H9 (cell line): ENCODE data around the gene FLVCR1. TPM values are rescaled to one million over a fixed set of nuclear protein-coding genes. Genes with fewer than 3 reads are reported as not detected.

ENCODE experiments used
- DNase-seq: peaks from one replicate; pipeline ENCODE4 v3.0.0-alpha.2; 2017
- H2AFZ ChIP-seq: one replicate; pipeline ENCODE4 v1.6.1; 2013; ENCODE audit warnings: mild to moderate bottlenecking, low read length, control low read depth, moderate library complexity
- H2AK5ac ChIP-seq: 2 replicates; pipeline ENCODE4 v1.6.1; 2013; ENCODE audit warnings: low read length, control low read depth, mixed read lengths; ENCODE audit not compliant: insufficient read length
- H2BK120ac ChIP-seq: one replicate; pipeline ENCODE4 v1.6.1; 2013; ENCODE audit warnings: low read depth, mild to moderate bottlenecking, low read length, control low read depth, inconsistent platforms; ENCODE audit not compliant: poor library complexity, severe bottlenecking
- H2BK12ac ChIP-seq: 2 replicates; pipeline ENCODE4 v1.6.1; 2013; ENCODE audit warnings: low read length, control low read depth, mixed read lengths, low read depth; ENCODE audit not compliant: insufficient read length
- H2BK15ac ChIP-seq: 2 replicates; pipeline ENCODE4 v1.6.1; 2013; ENCODE audit warnings: low read depth, low read length, control low read depth
- H2BK20ac ChIP-seq: one replicate; pipeline ENCODE4 v1.6.1; 2013; ENCODE audit warnings: low read depth, mild to moderate bottlenecking, low read length, control low read depth, inconsistent platforms; ENCODE audit not compliant: poor library complexity, severe bottlenecking
- H2BK5ac ChIP-seq: 2 replicates; pipeline ENCODE4 v1.6.1; 2013; ENCODE audit warnings: low read length, control low read depth, mixed read lengths; ENCODE audit not compliant: insufficient read length
- H3K14ac ChIP-seq: 2 replicates; pipeline ENCODE4 v1.6.1; 2013; ENCODE audit warnings: low read length, control low read depth; ENCODE audit not compliant: insufficient read depth
- H3K18ac ChIP-seq: 2 replicates; pipeline ENCODE4 v1.6.1; 2013; ENCODE audit warnings: low read depth, mild to moderate bottlenecking, mixed read lengths, low read length, control low read depth; ENCODE audit not compliant: insufficient read length
- H3K23ac ChIP-seq: 2 replicates; pipeline ENCODE4 v1.6.1; 2013; ENCODE audit warnings: low read length, control low read depth, mixed read lengths, low read depth; ENCODE audit not compliant: insufficient read length
- H3K23me2 ChIP-seq: 2 replicates; pipeline ENCODE4 v1.6.1; 2013; ENCODE audit warnings: low read depth, mild to moderate bottlenecking, mixed read lengths, low read length, control low read depth; ENCODE audit not compliant: insufficient read length, poor library complexity, severe bottlenecking
- H3K27ac ChIP-seq: 2 replicates; pipeline ENCODE4 v1.5.1; 2013; ENCODE audit warnings: low read length, control low read depth, mixed read lengths, low read depth; ENCODE audit not compliant: insufficient read length
- H3K27me3 ChIP-seq: 2 replicates; pipeline ENCODE4 v1.6.1; 2013; ENCODE audit warnings: low read length, control low read depth, inconsistent platforms; ENCODE audit not compliant: insufficient read depth
- H3K4ac ChIP-seq: 2 replicates; pipeline ENCODE4 v1.6.1; 2013; ENCODE audit warnings: low read depth, mild to moderate bottlenecking, control low read depth, inconsistent platforms, low read length, moderate library complexity
- H3K4me1 ChIP-seq: 2 replicates; pipeline ENCODE4 v1.6.1; 2013; ENCODE audit warnings: low read length, control low read depth, inconsistent platforms; ENCODE audit not compliant: insufficient read depth
- H3K4me2 ChIP-seq: 2 replicates; pipeline ENCODE4 v1.6.1; 2013; ENCODE audit warnings: low read length, control low read depth, mixed read lengths; ENCODE audit not compliant: insufficient read length, insufficient read depth
- H3K56ac ChIP-seq: 2 replicates; pipeline ENCODE4 v1.6.1; 2013; ENCODE audit warnings: low read depth, mild to moderate bottlenecking, mixed read lengths, low read length, control low read depth; ENCODE audit not compliant: insufficient read length
- H3K79me1 ChIP-seq: 2 replicates; pipeline ENCODE4 v1.6.1; 2013; ENCODE audit warnings: low read depth, mild to moderate bottlenecking, moderate library complexity, low read length, control low read depth, inconsistent platforms; ENCODE audit not compliant: insufficient read depth, poor library complexity, severe bottlenecking
- H3K79me2 ChIP-seq: 2 replicates; pipeline ENCODE4 v1.6.1; 2013; ENCODE audit warnings: low read length, control low read depth, inconsistent platforms; ENCODE audit not compliant: insufficient read depth
- H3K9ac ChIP-seq: 2 replicates; pipeline ENCODE4 v1.6.1; 2013; ENCODE audit warnings: low read length, control low read depth, mixed read lengths; ENCODE audit not compliant: insufficient read length; ENCODE audit errors: extremely low read depth
- H3K9me3 ChIP-seq: one replicate; pipeline ENCODE4 v1.6.1; 2013; ENCODE audit warnings: low read depth, low read length, inconsistent platforms; ENCODE audit not compliant: control insufficient read depth
- H3T11ph ChIP-seq: one replicate; pipeline ENCODE4 v1.6.1; 2013; ENCODE audit warnings: mild to moderate bottlenecking, low read length, control low read depth, inconsistent platforms
- H4K20me1 ChIP-seq: one replicate; pipeline ENCODE4 v1.6.1; 2013; ENCODE audit not compliant: control insufficient read depth, insufficient read length, insufficient read depth
- H4K5ac ChIP-seq: 2 replicates; pipeline ENCODE4 v1.6.1; 2013; ENCODE audit warnings: low read depth, mild to moderate bottlenecking, mixed read lengths, low read length, control low read depth; ENCODE audit not compliant: insufficient read length
- H4K8ac ChIP-seq: replicated peaks from 2 replicates; pipeline ENCODE4 v1.6.1; 2013; ENCODE audit warnings: low read length, control low read depth, mixed read lengths, low read depth; ENCODE audit not compliant: insufficient read length
- H4K91ac ChIP-seq: 2 replicates; pipeline ENCODE4 v1.6.1; 2013; ENCODE audit warnings: low read depth, mild to moderate bottlenecking, moderate library complexity, mixed read lengths, low read length, control low read depth; ENCODE audit not compliant: insufficient read length
- H3K27ac Mint-ChIP-seq, 3 experiments: 2 replicates in 2 of 3; 3 replicates in 1 of 3; pipeline ENCODE4 v1.8.0; 2020 to 2021; ENCODE audit warnings: mixed read lengths in 3 of 3, mild to moderate bottlenecking in 1 of 3, moderate library complexity in 1 of 3
- H3K27me3 Mint-ChIP-seq: 2 replicates; pipeline ENCODE4 v1.8.0; 2021; ENCODE audit warnings: low read depth, mild to moderate bottlenecking, moderate library complexity, mixed read lengths
- H3K36me3 Mint-ChIP-seq, 3 experiments: 2 replicates in 2 of 3; 3 replicates in 1 of 3; pipeline ENCODE4 v1.8.0; 2020 to 2021; ENCODE audit warnings: low read depth in 3 of 3, mixed read lengths in 3 of 3; ENCODE audit not compliant: insufficient read depth in 1 of 3
- H3K4me1 Mint-ChIP-seq, 2 experiments: 2 replicates each; pipeline ENCODE4 v1.8.0; 2020; ENCODE audit warnings: mixed read lengths in 2 of 2
- H3K4me3 Mint-ChIP-seq, 2 experiments: 2 replicates in 1 of 2; 3 replicates in 1 of 2; pipeline ENCODE4 v1.8.0; 2020 to 2021; ENCODE audit warnings: mild to moderate bottlenecking in 2 of 2, mixed read lengths in 2 of 2, moderate library complexity in 1 of 2
- H3K9me3 Mint-ChIP-seq, 2 experiments: 2 replicates in 1 of 2; 3 replicates in 1 of 2; pipeline ENCODE4 v1.8.0; 2020; ENCODE audit warnings: mild to moderate bottlenecking in 2 of 2, mixed read lengths in 2 of 2, moderate library complexity in 1 of 2
- WGBS: extraction: QIAGEN DNeasy Blood & Tissue Kit; methylation state at CpG from one replicate; pipeline ENCODE4 v1.1.7; 2013; ENCODE audit warnings: missing lambda C conversion rate, low lambda C conversion rate, mixed read lengths; ENCODE audit not compliant: insufficient read length; ENCODE audit errors: extremely low coverage; 5-methylcytosine and 5-hydroxymethylcytosine counted together
- total RNA-seq: library from RNA; stranded (reverse); gene quantifications from 2 replicates; pipeline ENCODE4 v1.2.1, GENCODE V29; 2021
- TF ChIP-seq, protein P1 (sequence below): fragments of 200-600 bp; sonication (generic); conservative IDR thresholded peaks from 3 replicates; pipeline ENCODE4 v1.8.0; 2021; ENCODE audit warnings: antibody characterized with exemption, mild to moderate bottlenecking

Gene FLVCR1
- total RNA-seq, 1 experiment from 2014 or later = 55.2 TPM

DNA sequence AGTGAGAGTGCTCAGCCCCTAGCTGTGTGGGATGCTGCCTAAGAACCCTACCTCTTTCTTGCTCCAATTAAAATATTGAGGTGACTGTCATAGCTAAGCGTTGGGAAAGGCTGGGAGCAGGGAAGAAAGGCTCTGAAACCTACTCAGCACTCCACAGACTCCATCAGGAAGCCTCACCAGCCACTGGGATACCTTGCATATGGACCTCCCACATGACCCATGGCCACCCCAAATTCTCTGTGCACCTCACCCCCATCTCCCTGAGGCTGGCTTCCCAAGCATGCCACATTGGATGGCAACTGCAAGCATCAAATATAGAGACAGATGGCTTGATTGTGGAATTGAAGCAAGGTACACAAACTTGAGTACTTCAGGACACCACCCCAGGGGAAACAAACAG lies 41.8 kb downstream of the FLVCR1 start:
- no CpG with 5 or more reads among the region's 1 CpG for WGBS
- Histone ChIP-seq H3K56ac (no peak overlapping the region), H3K14ac (no peak overlapping the region), H4K91ac (no peak overlapping the region), H2BK120ac (no peak overlapping the region), H4K8ac (no peak overlapping the region), H3K4me1 (peaks cover 4% of the 10 kb centered on the region; the same call in 1 of the 2 replicates), H3K23me2 (no peaks in the 10 kb centered on the region), H4K20me1 (no peaks in the 10 kb centered on the region), H3K27ac (no peak overlapping the region), H2BK20ac (no peak overlapping the region), H3K4me2 (no peak overlapping the region), H3K9ac (no peak overlapping the region), H3K79me1 (no peaks in the 10 kb centered on the region), H2BK12ac (no peak overlapping the region), H3K79me2 (peaks cover 6% of the 10 kb centered on the region; the same call in 1 of the 2 replicates), H2BK15ac (no peak overlapping the region), H3K9me3 (no peaks in the 10 kb centered on the region), H2AK5ac (no peak overlapping the region), H2BK5ac (no peak overlapping the region), H3K4ac (no peak overlapping the region), H3K23ac (no peak overlapping the region), H4K5ac (no peak overlapping the region), H3K18ac (no peak overlapping the region), H3T11ph (no peak overlapping the region), H3K27me3 (no peaks in the 10 kb centered on the region), H2AFZ (no peak overlapping the region)
- no peak for DNase-seq
- Mint-ChIP-seq H3K4me1 (peaks cover 13 to 27% of the 10 kb centered on the region in 2 experiments; a peak in 3 of 4 replicates), H3K36me3 (peaks cover 63 to 91% (median 90%) of the 10 kb centered on the region in 3 experiments), H3K4me3 (peak overlapping the region in 1 of 2 experiments; percentile 28; a peak in 1 of 5 replicates), H3K27ac (peak overlapping the region; percentile 46 to 93 (median 74); a peak in 6 of 7 replicates), H3K9me3 (peaks cover 39 to 52% of the 10 kb centered on the region in 2 experiments), H3K27me3 (no peaks in the 10 kb centered on the region)
- TF ChIP-seq, protein P1, sequence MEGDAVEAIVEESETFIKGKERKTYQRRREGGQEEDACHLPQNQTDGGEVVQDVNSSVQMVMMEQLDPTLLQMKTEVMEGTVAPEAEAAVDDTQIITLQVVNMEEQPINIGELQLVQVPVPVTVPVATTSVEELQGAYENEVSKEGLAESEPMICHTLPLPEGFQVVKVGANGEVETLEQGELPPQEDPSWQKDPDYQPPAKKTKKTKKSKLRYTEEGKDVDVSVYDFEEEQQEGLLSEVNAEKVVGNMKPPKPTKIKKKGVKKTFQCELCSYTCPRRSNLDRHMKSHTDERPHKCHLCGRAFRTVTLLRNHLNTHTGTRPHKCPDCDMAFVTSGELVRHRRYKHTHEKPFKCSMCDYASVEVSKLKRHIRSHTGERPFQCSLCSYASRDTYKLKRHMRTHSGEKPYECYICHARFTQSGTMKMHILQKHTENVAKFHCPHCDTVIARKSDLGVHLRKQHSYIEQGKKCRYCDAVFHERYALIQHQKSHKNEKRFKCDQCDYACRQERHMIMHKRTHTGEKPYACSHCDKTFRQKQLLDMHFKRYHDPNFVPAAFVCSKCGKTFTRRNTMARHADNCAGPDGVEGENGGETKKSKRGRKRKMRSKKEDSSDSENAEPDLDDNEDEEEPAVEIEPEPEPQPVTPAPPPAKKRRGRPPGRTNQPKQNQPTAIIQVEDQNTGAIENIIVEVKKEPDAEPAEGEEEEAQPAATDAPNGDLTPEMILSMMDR = no peak
